DOHH2 (cell line): ENCODE data around the gene MXD4.
"Not testable (repeated sequence)": the region's sequence is repeated elsewhere in the genome, so short reads cannot be mapped to it uniquely, and the experiment has no call there.

Experiments
- H3F3A ChIP-seq: fragments of 200-600 bp; sonication (generic), shearing (Covaris generic); 2 replicates; pipeline ENCODE4 v1.6.0; 2016; ENCODE audit warnings: antibody characterized with exemption, mild to moderate bottlenecking; ENCODE audit not compliant: control insufficient read depth, insufficient read depth
- H3K27ac ChIP-seq: fragments of 200-600 bp; sonication (generic); 2 replicates; pipeline ENCODE4 v1.5.1; 2014; ENCODE audit warnings: low read depth, mild to moderate bottlenecking, low read length, moderate library complexity
- H3K27me3 ChIP-seq: fragments of 200-600 bp; sonication (generic); 2 replicates; pipeline ENCODE4 v1.6.1; 2014; ENCODE audit warnings: mild to moderate bottlenecking, low read length, mixed read lengths; ENCODE audit not compliant: control insufficient read depth
- H3K36me3 ChIP-seq: fragments of 200-600 bp; sonication (generic); 2 replicates; pipeline ENCODE4 v1.6.1; 2014; ENCODE audit warnings: mild to moderate bottlenecking, low read length, moderate library complexity, mixed read lengths; ENCODE audit not compliant: control insufficient read depth
- H3K4me1 ChIP-seq: fragments of 200-600 bp; sonication (generic); 2 replicates; pipeline ENCODE4 v1.6.1; 2014; ENCODE audit warnings: mild to moderate bottlenecking, low read length, mixed read lengths; ENCODE audit not compliant: control insufficient read depth
- H3K4me2 ChIP-seq: fragments of 200-600 bp; sonication (generic); 2 replicates; pipeline ENCODE4 v1.6.0; 2014; ENCODE audit warnings: mild to moderate bottlenecking, low read length, moderate library complexity
- H3K4me3 ChIP-seq: fragments of 200-600 bp; sonication (generic); 2 replicates; pipeline ENCODE4 v1.5.1; 2014; ENCODE audit warnings: mild to moderate bottlenecking, low read length, mixed read lengths
- H3K79me2 ChIP-seq: fragments of 200-600 bp; sonication (generic); 2 replicates; pipeline ENCODE4 v1.6.1; 2014; ENCODE audit warnings: mild to moderate bottlenecking, low read length, mixed read lengths; ENCODE audit not compliant: control insufficient read depth
- H3K9me2 ChIP-seq: fragments of 200-600 bp; sonication (generic); replicated peaks from 2 replicates; pipeline ENCODE4 v1.6.1; 2014; ENCODE audit warnings: mild to moderate bottlenecking, low read length, mixed read lengths; ENCODE audit not compliant: control insufficient read depth
- H3K9me3 ChIP-seq: fragments of 200-600 bp; sonication (generic); 2 replicates; pipeline ENCODE4 v1.6.1; 2014; ENCODE audit warnings: antibody characterized with exemption, low read length, mixed read lengths; ENCODE audit not compliant: control insufficient read depth, insufficient read depth
- H4K20me1 ChIP-seq: fragments of 200-600 bp; sonication (generic); 2 replicates; pipeline ENCODE4 v1.6.0; 2014; ENCODE audit warnings: low read depth, mild to moderate bottlenecking, antibody characterized with exemption, low read length, moderate library complexity; ENCODE audit not compliant: control insufficient read depth, insufficient read depth
- EZH2phosphoT487 ChIP-seq: fragments of 200-600 bp; sonication (generic); IDR thresholded peaks from 2 replicates; pipeline ENCODE4 v1.6.1; 2017; ENCODE audit warnings: borderline replicate concordance, mild to moderate bottlenecking, antibody characterized with exemption, low read length, moderate library complexity, mixed read lengths
- TF ChIP-seq, protein P1 (sequence below): fragments of 200-600 bp; sonication (generic); IDR thresholded peaks from one replicate; pipeline ENCODE4 v1.5.1; 2014; ENCODE audit warnings: antibody characterized with exemption, mild to moderate bottlenecking, low read depth, low read length; ENCODE audit not compliant: poor library complexity, severe bottlenecking

The MXD4 gene

DNA sequence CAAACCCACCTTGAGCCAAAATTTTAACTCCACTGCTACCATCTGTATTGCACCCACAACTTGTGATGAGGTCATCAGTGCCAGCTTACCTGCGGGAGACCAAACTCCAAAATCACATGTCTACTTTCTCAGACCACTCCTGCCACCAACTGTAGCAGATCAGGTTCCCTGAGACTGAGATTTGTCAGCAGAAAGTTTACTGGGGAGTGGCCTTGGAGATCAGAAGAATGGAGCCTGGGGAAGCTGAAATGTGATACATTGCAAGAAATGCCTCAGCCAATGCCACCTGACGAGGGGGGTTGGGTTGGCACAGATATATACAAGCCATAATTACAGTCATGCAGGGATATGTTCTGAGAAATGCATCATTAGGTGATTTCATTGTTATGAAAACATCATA is 39.1 kb downstream of the MXD4 start:
- Histone ChIP-seq H3K4me2 (no peak overlapping the region), H3K36me3 (peaks cover 15% of the 10 kb centered on the region), H3K4me1 (no peaks in the 10 kb centered on the region), H3K9me2 (no peaks in the 10 kb centered on the region), H3F3A (no peaks in the 10 kb centered on the region), H4K20me1 (no peaks in the 10 kb centered on the region), H3K9me3 (no peaks in the 10 kb centered on the region), H3K27me3 (no peaks in the 10 kb centered on the region), H3K27ac (no peak overlapping the region), H3K79me2 (no peaks in the 10 kb centered on the region), H3K4me3 (no peak overlapping the region)
- TF ChIP-seq, protein P1, sequence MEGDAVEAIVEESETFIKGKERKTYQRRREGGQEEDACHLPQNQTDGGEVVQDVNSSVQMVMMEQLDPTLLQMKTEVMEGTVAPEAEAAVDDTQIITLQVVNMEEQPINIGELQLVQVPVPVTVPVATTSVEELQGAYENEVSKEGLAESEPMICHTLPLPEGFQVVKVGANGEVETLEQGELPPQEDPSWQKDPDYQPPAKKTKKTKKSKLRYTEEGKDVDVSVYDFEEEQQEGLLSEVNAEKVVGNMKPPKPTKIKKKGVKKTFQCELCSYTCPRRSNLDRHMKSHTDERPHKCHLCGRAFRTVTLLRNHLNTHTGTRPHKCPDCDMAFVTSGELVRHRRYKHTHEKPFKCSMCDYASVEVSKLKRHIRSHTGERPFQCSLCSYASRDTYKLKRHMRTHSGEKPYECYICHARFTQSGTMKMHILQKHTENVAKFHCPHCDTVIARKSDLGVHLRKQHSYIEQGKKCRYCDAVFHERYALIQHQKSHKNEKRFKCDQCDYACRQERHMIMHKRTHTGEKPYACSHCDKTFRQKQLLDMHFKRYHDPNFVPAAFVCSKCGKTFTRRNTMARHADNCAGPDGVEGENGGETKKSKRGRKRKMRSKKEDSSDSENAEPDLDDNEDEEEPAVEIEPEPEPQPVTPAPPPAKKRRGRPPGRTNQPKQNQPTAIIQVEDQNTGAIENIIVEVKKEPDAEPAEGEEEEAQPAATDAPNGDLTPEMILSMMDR = no peak
- no peak for TF ChIP-seq EZH2phosphoT487

GRCh38 chr4:2221378-2221777 is 40.5 kb downstream of the MXD4 start:
- H3K27ac ChIP-seq, H3K4me2 ChIP-seq, H3K9me3 ChIP-seq, H3K4me3 ChIP-seq, H3F3A ChIP-seq, H3K27me3 ChIP-seq, H4K20me1 ChIP-seq, H3K9me2 ChIP-seq, H3K79me2 ChIP-seq, H3K36me3 ChIP-seq, H3K4me1 ChIP-seq: not testable (repeated sequence)

DNA sequence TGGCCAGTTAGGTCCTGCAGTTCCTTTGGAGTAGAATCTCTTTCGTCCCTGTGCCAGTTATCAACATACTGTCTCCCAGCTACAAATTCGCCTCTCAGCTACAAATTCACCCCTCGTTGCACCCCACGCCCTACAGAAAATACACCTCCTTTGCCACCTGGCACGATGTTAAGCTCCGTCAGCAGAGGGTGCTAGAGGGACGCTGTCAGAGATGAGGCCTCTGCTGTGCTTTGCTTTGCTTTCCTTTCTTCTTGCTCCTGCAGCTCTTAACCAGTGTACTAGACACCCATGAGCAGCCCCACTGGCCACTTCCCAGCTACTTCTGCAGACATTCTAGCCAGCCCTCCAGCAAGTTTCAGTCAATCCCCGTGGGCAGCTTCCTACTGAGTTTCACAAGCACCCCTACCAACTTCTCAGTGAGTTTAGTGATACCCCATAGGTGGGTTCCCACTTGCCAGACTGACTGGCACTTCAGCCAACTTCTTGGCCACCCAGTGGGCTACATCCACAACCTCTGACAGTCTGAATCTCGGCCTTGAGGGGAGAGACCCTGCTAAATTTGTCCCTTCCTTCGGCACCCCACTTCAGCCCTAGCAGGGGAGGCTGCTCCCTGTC is 41.8 kb downstream of the MXD4 start:
- Histone ChIP-seq H4K20me1 (no peaks in the 10 kb centered on the region), H3K4me2 (no peak overlapping the region), H3K9me2 (no peaks in the 10 kb centered on the region), H3K27me3 (no peaks in the 10 kb centered on the region), H3K79me2 (no peaks in the 10 kb centered on the region), H3K36me3 (peaks cover 4% of the 10 kb centered on the region; the same call in 1 of the 2 replicates), H3K4me1 (no peaks in the 10 kb centered on the region), H3K27ac (no peak overlapping the region), H3F3A (no peaks in the 10 kb centered on the region), H3K9me3 (no peaks in the 10 kb centered on the region), H3K4me3 (no peak overlapping the region)
- TF ChIP-seq, protein P1 = peak; percentile 93
- TF ChIP-seq EZH2phosphoT487 = no peak

GRCh38 chr4:2219233-2219760 is 42.6 kb downstream of the MXD4 start:
- Histone ChIP-seq H3K4me3 (no peak overlapping the region), H3K36me3 (peaks cover 4% of the 10 kb centered on the region; the same call in 1 of the 2 replicates), H3K4me1 (no peaks in the 10 kb centered on the region), H3K4me2 (no peak overlapping the region), H3K27me3 (no peaks in the 10 kb centered on the region), H3K79me2 (no peaks in the 10 kb centered on the region), H3F3A (no peaks in the 10 kb centered on the region), H3K27ac (no peak overlapping the region), H3K9me3 (no peaks in the 10 kb centered on the region), H4K20me1 (no peaks in the 10 kb centered on the region), H3K9me2 (no peaks in the 10 kb centered on the region)
- TF ChIP-seq, protein P1 = no peak
- TF ChIP-seq EZH2phosphoT487 = no peak
